Left renal pelvis (tissue), 4 donors: ENCODE measurements around the gene RPS4Y1. TPM values are rescaled to one million over a fixed set of nuclear protein-coding genes. Genes with fewer than 3 reads are reported as not detected.

Experiments used
- DNase-seq, 4 donors: peaks; one replicate each; pipeline ENCODE4 v3.0.0-alpha.2; 2013; ENCODE audit warnings: low read depth in 4 of 4, low spot score in 3 of 4
- polyA plus RNA-seq, 4 donors: library from polyadenylated mRNA; unstranded; fragments of 120-200 nt; gene quantifications; one replicate each; pipeline ENCODE4 v1.2.1, GENCODE V29; 2013; ENCODE audit not compliant: insufficient read length in 4 of 4

The RPS4Y1 gene
- polyA plus RNA-seq, 4 donors: 514 to 703 (median 630) TPM

- no peak for DNase-seq
Measured at GRCh38 chrY:2874211-2874610, 32.8 kb downstream of the RPS4Y1 start.

- DNase-seq: no peak
Measured at GRCh38 chrY:2883561-2883960, 42.2 kb downstream of the RPS4Y1 start.

- no peak for DNase-seq
Measured at GRCh38 chrY:2885880-2886279, 44.5 kb downstream of the RPS4Y1 start.

- no peak for DNase-seq
Measured at GRCh38 chrY:2887386-2887785, 46.0 kb downstream of the RPS4Y1 start.

- no peak for DNase-seq
Measured at GRCh38 chrY:2887955-2888354, 46.6 kb downstream of the RPS4Y1 start.

GRCh38 chrY:2893471-2893870, 52.1 kb downstream of the RPS4Y1 start:
- no peak for DNase-seq

GRCh38 chrY:2896050-2896449, 54.6 kb downstream of the RPS4Y1 start:
- no peak for DNase-seq

- DNase-seq: no peak
Measured at GRCh38 chrY:2907356-2907755, 66.0 kb downstream of the RPS4Y1 start.

- no peak for DNase-seq
Measured at GRCh38 chrY:2913066-2913815, 71.8 kb downstream of the RPS4Y1 start.

Other genes with a start within 250 kb of the RPS4Y1 start
- 1 to 10 TPM in 3 of 4 donors, under 1 TPM in 1; 0.68 to 3.0 (median 1.9) TPM for gene SRY, start 53.9 kb upstream of the RPS4Y1 start, polyA plus RNA-seq
- gene ZFY, start 93.8 kb downstream of the RPS4Y1 start, polyA plus RNA-seq: 10 to 100 TPM; 16.9 to 21.5 (median 18.7) TPM